Type B pancreatic cell (in vitro differentiated cells): ENCODE measurements around the gene ACSM3. TPM values are rescaled to one million over a fixed set of nuclear protein-coding genes. Genes with fewer than 3 reads are reported as not detected.
A peak's percentile ranks its signal among the peaks of the same experiment; 100 is the strongest.

Experiments
- DNase-seq: peaks from one replicate; pipeline ENCODE4 v3.0.0; 2021; ENCODE audit warnings: mixed read lengths; ENCODE audit not compliant: unreplicated experiment; ENCODE audit errors: extremely low spot score
- H3K27ac Mint-ChIP-seq: 2 replicates; pipeline ENCODE4 v1.8.0; 2021; ENCODE audit warnings: mild to moderate bottlenecking, mixed read lengths
- H3K27me3 Mint-ChIP-seq: 2 replicates; pipeline ENCODE4 v1.8.0; 2021; ENCODE audit warnings: mixed read lengths
- H3K36me3 Mint-ChIP-seq: 2 replicates; pipeline ENCODE4 v1.8.0; 2021; ENCODE audit warnings: mixed read lengths
- H3K4me1 Mint-ChIP-seq: one replicate; pipeline ENCODE4 v1.8.0; 2021; ENCODE audit warnings: mixed read lengths; ENCODE audit not compliant: unreplicated experiment
- H3K4me3 Mint-ChIP-seq: 2 replicates; pipeline ENCODE4 v1.8.0; 2021; ENCODE audit warnings: mild to moderate bottlenecking, mixed read lengths
- H3K9me3 Mint-ChIP-seq: 2 replicates; pipeline ENCODE4 v1.8.0; 2021; ENCODE audit warnings: mixed read lengths
- total RNA-seq: library from RNA; stranded (reverse); gene quantifications from 2 replicates; pipeline ENCODE4 v1.2.1, GENCODE V29; 2021; ENCODE audit warnings: low replicate concordance
- TF ChIP-seq, protein P1 (sequence below): fragments of 200-600 bp; sonication (generic); conservative IDR thresholded peaks from 2 replicates; pipeline ENCODE4 v1.5.0; 2021; ENCODE audit warnings: antibody characterized with exemption, mild to moderate bottlenecking

ACSM3 gene
- total RNA-seq, 1 donor from 2014 or later: 22.6 TPM

DNA sequence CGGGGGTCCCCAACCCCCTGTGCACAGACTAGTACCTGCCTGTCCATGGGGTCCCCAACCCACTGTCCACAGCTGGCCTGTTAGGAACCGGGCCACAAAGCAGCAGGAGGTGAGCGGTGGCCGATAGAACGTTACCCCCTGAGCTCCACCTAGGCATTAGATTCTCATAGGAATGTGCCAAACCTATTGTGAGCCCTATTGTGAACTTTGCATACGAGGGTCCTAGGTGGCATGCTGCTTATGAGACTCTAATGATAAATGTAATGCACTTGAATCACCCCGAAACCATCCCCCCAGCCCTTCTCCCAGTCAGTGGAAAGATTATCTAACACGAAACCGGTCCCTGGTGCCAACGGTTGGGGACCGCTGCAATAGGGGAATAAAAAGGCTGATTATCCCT lies 44.0 kb downstream of the ACSM3 start:
- Mint-ChIP-seq H3K36me3 (no peaks in the 10 kb centered on the region), H3K4me1 (peaks cover 10% of the 10 kb centered on the region), H3K4me3 (peak overlapping the region; percentile 97), H3K9me3 (no peaks in the 10 kb centered on the region), H3K27ac (peak overlapping the region; percentile 65), H3K27me3 (no peaks in the 10 kb centered on the region)
- TF ChIP-seq, protein P1, sequence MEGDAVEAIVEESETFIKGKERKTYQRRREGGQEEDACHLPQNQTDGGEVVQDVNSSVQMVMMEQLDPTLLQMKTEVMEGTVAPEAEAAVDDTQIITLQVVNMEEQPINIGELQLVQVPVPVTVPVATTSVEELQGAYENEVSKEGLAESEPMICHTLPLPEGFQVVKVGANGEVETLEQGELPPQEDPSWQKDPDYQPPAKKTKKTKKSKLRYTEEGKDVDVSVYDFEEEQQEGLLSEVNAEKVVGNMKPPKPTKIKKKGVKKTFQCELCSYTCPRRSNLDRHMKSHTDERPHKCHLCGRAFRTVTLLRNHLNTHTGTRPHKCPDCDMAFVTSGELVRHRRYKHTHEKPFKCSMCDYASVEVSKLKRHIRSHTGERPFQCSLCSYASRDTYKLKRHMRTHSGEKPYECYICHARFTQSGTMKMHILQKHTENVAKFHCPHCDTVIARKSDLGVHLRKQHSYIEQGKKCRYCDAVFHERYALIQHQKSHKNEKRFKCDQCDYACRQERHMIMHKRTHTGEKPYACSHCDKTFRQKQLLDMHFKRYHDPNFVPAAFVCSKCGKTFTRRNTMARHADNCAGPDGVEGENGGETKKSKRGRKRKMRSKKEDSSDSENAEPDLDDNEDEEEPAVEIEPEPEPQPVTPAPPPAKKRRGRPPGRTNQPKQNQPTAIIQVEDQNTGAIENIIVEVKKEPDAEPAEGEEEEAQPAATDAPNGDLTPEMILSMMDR: no peak
- no peak for DNase-seq

DNA sequence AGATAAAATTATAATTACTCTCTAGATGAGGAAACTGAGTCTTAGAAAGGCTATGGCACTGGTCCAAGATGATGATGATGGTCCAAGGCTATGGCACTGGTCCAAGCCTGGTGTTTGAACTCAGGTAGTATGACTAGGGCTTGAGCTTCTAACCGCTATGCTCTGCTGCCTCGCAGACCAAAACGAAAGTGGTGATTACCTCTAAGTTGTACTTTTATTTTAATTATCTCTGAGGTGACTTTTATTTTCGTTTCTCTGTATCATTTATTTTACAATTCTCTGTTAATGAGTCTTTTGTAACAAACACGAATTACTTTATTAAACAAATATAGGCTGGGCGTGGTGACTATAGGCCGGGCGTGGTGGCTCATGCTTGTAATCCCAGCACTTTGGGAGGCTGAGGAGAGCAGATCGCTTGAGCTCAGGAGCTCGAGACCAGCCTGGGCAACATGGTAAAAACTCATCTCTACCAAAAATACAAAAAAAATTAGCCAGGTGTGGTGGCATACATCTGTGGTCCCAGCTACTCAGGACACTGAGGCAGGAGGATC lies 48.1 kb downstream of the ACSM3 start:
- Mint-ChIP-seq H3K9me3 (no peaks in the 10 kb centered on the region), H3K4me1 (peaks cover 5% of the 10 kb centered on the region), H3K4me3 (no peak overlapping the region), H3K27ac (no peak overlapping the region), H3K36me3 (peaks cover 3% of the 10 kb centered on the region), H3K27me3 (no peaks in the 10 kb centered on the region)
- no peak for DNase-seq
- TF ChIP-seq, protein P1: no peak

DNA sequence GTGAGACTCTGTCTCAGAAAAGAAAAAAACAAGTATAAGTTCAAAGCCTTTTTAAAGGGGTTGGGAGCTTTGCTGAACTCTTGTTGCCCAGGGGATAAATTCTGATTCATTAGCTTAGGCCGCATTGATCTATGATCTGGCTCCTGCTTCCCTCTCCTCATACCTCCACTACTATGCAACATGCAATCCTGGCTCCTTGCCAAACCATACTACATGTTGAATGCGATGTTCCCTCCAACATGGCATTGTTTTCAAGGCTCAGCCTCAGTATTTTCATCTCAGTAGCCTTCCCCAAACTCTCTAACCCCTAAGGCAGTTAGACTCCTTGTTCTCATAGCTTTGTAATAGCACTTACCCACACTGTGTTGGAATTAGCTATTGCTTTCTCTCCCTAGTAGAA lies 48.7 kb downstream of the ACSM3 start:
- H3K9me3 Mint-ChIP-seq: no peaks in the 10 kb centered on the region
- no peak for DNase-seq
- H3K36me3 Mint-ChIP-seq: peaks cover 7% of the 10 kb centered on the region
- no peaks in the 10 kb centered on the region for H3K27me3 Mint-ChIP-seq
- H3K4me1 Mint-ChIP-seq: peaks cover 5% of the 10 kb centered on the region
- no peak overlapping the region for H3K27ac Mint-ChIP-seq
- TF ChIP-seq, protein P1: no peak
- H3K4me3 Mint-ChIP-seq: no peak overlapping the region

DNA sequence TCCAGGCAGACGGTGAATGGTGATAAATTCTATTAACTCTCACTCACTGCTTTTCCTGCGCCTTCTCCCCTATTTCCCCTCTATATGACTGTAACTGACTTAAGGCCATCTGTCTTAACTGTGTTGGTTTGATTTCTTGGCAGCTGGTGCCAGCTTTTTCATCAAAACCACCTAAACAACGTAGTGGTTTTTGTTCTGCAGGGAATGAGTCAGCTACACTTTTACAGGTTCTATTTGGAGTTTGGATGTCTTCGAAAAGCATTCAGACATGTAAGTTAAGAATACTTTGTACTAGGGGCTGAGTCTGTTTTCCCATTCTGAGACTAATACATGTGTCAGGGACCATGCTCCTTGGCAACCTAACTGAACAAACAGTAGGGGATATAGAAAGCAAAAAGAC lies 51.0 kb downstream of the ACSM3 start:
- DNase-seq: no peak
- Mint-ChIP-seq H3K9me3 (no peaks in the 10 kb centered on the region), H3K4me1 (peaks cover 5% of the 10 kb centered on the region), H3K4me3 (no peak overlapping the region), H3K36me3 (peaks cover 7% of the 10 kb centered on the region), H3K27ac (no peak overlapping the region), H3K27me3 (no peaks in the 10 kb centered on the region)
- TF ChIP-seq, protein P1: no peak

DNA sequence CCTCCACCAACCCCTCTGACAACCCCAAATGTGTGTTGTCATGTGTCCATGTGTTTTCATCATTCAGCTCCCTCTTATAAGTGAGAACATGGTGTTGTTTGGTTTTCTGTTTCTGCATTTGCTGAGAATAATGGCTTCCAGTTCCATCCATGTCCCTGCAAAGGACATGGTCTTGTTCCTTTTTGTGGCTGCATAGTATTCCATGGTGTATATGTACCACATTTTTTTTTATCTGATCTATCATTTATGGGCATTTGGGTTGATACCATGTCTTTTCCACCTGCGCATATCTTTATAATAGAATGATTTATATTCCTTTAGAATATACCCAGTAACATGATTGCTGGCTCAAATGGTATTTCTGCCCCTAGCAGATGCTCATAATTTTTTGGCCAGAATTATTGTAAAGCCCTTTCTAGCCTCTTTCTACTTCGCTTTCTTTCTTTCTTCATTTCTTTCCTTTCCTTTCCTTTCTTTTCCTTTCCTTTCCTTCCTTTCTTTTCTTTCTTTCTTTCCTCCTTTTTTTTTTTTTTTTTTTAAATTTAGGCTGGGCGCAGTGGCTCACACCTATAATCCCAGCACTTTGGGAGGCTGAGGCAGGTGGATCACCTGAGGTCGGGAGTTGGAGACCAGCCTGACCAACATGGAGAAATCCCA lies 55.2 kb downstream of the ACSM3 start:
- H3K27me3 Mint-ChIP-seq: no peaks in the 10 kb centered on the region
- H3K36me3 Mint-ChIP-seq: peaks cover 15% of the 10 kb centered on the region
- no peak overlapping the region for H3K4me3 Mint-ChIP-seq
- H3K27ac Mint-ChIP-seq: no peak overlapping the region
- no peaks in the 10 kb centered on the region for H3K9me3 Mint-ChIP-seq
- no peak for DNase-seq
- TF ChIP-seq, protein P1: no peak
- H3K4me1 Mint-ChIP-seq: no peaks in the 10 kb centered on the region
